ENCODE results near the gene LDHA.
"Not testable (repeated sequence)": the region's sequence is repeated elsewhere in the genome, so short reads cannot be mapped to it uniquely, and the experiment has no call there.

The LDHA gene

DNA sequence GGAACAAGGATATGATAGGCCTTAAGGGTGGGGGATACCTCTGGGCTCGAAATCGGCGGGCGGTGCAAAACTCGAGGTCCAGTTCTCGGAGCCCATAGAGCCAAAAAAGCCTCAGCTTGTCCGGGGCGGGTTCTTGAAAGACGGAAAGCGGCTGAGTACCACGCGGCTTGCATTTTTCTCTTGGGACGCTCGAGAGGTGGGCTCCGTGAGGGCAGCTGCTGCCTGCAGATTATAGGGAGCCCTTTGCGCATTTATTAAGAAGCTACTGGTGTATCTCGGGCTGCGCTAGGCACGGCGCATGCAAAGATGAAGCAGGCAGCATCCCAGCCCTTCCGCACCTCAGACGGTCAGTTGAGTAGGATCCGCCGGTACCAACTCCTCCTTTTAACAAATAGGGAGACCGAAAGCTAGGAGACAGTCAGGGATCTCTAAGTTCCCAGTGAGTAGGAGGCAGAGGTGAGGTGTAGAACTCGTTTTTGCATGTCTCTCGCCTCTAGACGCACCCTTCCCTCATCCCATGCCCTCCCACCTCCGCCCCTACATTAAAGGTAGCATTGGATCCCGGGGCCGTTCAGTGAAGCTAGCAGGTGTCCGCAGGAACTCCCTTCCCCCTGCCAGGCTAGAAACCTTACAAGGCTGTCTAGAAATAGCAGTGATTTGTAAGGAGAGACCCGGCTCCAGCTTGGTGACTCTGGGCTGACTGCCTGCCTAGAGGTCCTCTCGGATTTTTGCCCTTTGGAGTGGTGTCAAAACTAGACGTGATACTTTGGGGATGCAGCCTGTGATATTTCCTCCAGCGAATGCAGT, 768 bp downstream of the LDHA start:
- DNase-seq (ENCODE audit: low read depth): no peak

- peak; percentile 92 for DNase-seq (ENCODE audit: low read depth)
Measured at GRCh38 chr11:18395735-18396504, 1.6 kb downstream of the LDHA start.

DNA sequence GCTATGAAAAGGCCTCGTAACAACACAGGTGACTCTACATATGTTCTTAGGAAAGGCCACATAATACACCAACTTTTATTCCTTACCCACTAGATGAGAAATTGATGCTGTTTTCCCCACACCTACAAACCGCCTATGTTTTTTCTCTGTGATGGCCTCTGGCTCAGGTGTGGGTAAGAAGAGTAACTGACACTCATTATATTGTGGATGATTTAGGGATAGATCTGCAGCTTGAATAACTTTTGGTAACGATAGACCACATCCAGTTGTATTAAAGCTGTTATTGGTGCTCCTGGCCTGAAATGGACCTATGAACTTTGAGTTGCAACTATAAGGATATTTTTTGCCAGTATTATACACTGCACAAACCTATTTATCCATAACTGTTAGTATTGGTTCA, 3.6 kb downstream of the LDHA start:
- DNase-seq (ENCODE audit: low read depth): no peak

DNA sequence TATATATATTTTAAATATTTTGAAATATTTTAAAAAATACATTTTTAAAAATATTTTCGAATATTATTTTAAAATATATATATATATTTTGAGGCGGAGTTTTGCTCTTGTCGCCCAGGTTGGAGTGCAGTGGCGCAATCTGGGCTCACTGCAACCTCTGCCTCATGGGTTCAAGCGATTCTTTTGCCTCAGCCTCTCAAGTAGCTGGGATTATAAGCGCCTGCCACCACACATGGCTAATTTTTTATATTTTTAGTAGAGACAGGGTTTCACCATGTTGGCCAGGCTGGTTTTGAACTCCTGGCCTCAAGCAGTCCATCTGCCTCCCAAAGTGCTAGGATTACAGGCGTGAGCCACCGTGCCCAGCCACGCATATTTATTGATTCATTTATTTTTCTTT, 6.7 kb downstream of the LDHA start:
- DNase-seq (ENCODE audit: low read depth): not testable (repeated sequence)

DNA sequence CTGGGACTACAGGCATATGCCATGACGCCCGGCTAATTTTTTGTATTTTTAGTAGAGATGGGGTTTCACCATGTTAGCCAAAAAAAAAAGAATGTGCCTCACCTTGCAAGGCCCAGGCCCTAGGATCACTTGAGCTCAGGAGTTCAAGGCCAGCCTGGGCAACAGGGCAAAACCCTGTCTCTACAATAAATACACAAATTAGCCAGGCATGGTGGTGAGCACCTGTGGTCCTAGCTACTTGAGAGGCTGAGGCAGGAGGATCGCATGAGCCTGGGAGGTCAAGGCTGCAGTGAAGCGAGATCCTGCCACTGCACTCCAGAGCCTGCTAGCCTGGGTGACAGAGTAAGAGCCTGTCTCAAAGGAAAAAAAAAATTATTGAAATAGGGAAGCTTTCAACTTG, 9.7 kb downstream of the LDHA start:
- no peak for DNase-seq (ENCODE audit: low read depth)

GRCh38 chr11:18407400-18407799, 13.0 kb downstream of the LDHA start:
- not testable (repeated sequence) for DNase-seq (ENCODE audit: low read depth)

DNA sequence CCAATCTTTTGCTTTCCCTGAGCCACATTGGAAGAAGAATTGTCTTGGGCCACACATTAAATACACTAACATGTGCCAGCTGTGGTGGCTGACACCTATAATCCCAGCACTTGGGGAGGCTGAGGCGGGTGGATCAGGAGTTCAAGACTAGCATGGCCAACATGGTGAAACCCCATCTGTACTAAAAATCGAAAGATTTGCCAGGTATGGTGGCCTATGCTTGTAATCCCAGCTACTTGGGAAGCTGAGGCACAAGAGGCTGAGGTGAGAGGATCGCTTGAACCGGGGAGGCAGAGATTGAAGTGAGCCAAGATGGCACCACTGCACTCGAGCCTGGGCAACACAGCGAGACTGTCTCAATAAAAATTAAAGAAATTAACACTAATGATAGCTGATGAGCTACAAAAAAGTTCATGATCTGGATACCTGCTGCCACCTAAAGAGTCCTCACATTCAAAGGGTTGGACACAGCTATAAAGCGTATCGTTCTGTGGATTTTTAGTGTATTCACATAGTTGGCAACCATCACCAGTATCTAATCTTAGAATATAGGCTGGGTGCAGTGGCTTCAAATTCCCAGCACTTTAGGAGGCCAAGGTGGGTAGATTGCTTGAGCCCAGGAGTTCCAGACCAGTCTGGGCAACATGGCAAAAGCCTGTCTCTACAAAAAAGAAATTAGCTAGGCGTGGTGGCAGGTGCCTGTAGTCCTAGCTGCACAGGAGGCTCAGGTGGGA, 14.4 kb downstream of the LDHA start:
- DNase-seq (ENCODE audit: low read depth): no peak

DNA sequence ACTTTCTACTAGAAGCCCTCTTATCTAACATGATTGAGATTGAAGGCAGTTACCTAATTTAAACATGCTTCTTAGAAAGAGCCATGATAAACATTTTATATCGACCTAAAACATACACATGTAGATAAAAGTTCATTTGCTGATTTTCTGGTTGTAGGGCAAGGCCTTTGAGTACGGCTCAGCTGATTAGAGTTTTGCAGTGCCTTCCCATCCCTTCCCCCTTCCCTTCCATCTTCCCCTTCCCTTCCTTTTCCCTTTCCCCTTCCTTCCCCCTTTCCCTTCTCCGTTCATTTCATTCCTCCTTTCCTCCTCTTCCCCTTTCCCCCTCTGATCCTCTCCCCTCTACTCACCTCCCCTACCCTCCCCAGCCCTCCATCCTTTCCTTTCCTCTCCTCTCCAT, 22.1 kb downstream of the LDHA start:
- DNase-seq (ENCODE audit: low read depth): no peak

DNA sequence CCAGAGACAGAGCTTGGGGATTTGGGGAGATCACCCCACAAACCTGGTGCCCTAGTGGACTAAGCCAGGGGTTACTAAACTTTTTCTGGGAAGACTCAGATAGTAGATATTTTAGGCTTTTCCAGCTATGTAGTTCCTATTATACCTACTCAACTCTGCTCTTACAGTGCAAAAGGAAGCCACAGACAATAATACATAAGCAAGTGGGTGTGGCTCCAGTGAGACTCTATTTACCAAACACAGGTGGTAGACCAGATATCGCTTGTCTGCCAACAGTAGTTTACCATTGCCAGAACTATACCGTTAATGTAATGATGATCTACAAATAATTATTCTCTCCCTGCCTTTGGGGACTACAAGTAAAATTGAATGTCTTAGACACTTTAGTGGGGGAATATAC, 24.7 kb downstream of the LDHA start:
- DNase-seq (ENCODE audit: low read depth): no peak

GRCh38 chr11:18420067-18420466, 25.7 kb downstream of the LDHA start:
- no peak for DNase-seq (ENCODE audit: low read depth)

DNA sequence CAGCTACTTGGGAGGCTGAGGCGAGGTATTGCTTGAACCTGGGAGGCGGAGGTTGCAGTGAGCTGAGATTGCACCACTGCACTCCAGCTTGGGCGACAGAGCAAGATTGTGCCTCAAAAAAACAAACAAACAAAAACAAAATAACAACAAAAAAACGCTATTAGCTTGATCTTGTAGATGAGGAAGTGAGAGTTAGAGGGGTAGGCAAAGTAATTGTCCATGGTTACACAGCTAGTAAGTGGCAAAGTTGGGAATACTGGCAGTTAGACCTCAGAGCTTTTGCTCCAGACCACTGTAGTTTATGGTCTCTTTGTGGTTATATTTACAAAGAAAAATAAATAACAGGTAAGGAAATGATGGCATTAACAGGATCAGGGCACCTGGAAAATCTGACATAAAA, 32.9 kb downstream of the LDHA start:
- DNase-seq (ENCODE audit: low read depth): no peak

GRCh38 chr11:18429332-18429731, 35.0 kb downstream of the LDHA start:
- DNase-seq (ENCODE audit: low read depth): no peak

DNA sequence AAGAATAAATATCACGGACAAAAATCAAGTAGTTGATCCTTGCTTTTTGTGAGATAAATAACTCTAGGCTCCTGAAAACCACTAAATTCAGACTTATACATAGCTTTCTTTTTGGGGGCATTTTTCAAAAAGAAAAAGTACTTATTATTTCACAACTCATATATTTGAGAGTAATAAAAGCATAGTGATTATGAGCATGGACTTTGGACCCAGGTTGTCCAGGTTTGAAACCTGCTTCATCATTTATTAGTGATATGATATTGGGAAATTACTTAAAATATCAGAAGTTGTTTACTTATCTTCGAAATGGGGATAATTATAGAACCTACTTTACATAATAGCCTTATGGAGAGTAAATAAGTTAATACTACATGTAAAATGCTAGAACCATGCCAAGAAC, 44.3 kb downstream of the LDHA start:
- no peak for DNase-seq (ENCODE audit: low read depth)

DNA sequence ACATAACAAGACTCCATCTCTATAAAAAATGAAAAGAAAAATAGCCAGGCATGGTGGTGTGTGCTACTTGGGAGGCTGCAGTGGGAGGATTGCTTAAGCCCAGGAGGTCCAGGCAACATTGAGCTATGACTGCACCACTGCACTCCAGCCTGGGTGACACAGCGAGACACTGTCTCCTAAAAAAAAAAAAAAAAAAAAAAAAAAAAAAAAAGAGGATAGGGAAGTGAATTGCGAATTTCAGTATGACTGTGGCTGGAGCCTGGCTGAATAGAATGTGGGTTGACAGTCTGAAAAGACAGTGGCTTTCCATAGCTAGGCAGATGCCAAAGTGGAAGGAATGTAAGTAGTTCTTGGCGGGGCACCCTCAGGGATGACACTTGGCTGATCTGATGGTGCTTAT, 54.9 kb downstream of the LDHA start:
- DNase-seq (ENCODE audit: low read depth): no peak

GRCh38 chr11:18452927-18453326, 58.6 kb downstream of the LDHA start:
- no peak for DNase-seq (ENCODE audit: low read depth)

DNA sequence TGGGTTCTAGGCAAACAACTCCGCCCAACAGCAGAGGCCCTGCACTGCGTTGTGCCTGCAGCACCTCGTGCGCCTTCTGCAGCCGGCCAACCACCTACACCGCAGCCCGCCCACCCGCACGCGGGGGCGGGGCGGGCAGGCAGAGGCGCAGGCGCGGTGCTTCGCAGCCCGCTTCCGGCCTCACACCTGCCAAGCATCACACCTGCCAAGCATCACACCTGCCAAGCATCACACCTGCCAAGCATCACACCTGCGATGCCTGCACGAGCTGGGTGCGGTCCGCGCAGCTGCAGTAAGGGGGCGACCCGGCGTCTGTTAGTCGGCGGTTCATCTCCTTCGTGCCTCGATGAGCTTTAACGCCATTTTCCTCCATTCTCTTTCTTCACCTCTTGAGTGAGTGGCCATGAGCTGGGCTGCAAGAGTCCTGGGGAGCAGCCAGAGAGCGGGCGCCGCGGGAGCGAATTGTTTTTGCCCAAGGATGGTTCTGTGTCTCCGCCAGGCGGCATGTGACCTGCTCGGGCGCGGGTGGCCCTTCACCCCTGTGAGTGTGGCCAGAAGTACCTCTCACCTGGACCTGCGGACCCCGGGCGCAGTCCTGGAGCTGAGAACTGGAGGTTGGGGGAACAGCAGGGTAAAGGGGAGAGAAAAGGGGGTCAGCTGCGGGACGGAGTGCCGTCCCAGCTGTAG, 61.5 kb downstream of the LDHA start, which contains the start of gene LDHAL6A:
Gene LDHAL6A (plus strand): TSS at position 171 of the 687 bp plus-strand sequence. CDS start 825 bp downstream, outside the sequence.
- DNase-seq (ENCODE audit: low read depth): no peak

GRCh38 chr11:18457450-18457849, 63.1 kb downstream of the LDHA start:
- no peak for DNase-seq (ENCODE audit: low read depth)
